ENCODE data around the gene BMPR2. TPM values are rescaled to one million over a fixed set of nuclear protein-coding genes. Genes with fewer than 3 reads are reported as not detected.
A peak's percentile ranks its signal among the peaks of the same experiment; 100 is the strongest.

The BMPR2 gene
- total RNA-seq, 1 donor from 2014 or later = 47.8 TPM

DNA sequence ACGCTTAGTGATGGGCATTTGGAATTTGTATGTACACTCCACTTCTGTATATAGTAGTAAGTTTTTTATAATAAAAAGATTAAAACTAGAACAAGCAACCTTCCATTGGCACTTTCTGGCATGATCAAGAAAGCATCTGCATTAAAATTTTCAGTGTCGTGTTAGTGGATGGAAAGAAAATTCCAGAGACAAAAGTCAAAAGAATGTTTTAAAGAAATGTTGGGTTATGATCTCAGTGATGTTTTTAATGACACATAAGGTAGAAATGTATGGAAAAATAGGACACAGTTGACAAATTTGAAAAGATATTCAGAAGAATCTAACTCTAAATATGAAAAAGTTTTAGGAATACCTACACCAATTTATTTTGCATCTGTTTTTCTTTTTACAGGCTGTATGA lies 132.6 kb downstream of the BMPR2 start:
- Histone ChIP-seq H3K9me3 (no peaks in the 10 kb centered on the region), H3K4me1 (peaks cover 0 to 6% of the 10 kb centered on the region in 2 donors), H3K4me3 (no peak overlapping the region), H3K27me3 (no peaks in the 10 kb centered on the region), H3K27ac (peak overlapping the region in 1 of 2 donors; percentile 19), H3K36me3 (peaks cover 0 to 2% of the 10 kb centered on the region in 2 donors)
- no peak for DNase-seq (ENCODE audit: low spot score in 2 of 2)
- intact Hi-C loops (cut with DNase I) = loop anchor here (5.0 kb wide), 1 partner anchor 131 kb away; the partner anchor contains the start of gene BMPR2
- TF ChIP-seq, protein P1, sequence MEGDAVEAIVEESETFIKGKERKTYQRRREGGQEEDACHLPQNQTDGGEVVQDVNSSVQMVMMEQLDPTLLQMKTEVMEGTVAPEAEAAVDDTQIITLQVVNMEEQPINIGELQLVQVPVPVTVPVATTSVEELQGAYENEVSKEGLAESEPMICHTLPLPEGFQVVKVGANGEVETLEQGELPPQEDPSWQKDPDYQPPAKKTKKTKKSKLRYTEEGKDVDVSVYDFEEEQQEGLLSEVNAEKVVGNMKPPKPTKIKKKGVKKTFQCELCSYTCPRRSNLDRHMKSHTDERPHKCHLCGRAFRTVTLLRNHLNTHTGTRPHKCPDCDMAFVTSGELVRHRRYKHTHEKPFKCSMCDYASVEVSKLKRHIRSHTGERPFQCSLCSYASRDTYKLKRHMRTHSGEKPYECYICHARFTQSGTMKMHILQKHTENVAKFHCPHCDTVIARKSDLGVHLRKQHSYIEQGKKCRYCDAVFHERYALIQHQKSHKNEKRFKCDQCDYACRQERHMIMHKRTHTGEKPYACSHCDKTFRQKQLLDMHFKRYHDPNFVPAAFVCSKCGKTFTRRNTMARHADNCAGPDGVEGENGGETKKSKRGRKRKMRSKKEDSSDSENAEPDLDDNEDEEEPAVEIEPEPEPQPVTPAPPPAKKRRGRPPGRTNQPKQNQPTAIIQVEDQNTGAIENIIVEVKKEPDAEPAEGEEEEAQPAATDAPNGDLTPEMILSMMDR (IDR thresholded peaks at IDR 0.05) = no peak

DNA sequence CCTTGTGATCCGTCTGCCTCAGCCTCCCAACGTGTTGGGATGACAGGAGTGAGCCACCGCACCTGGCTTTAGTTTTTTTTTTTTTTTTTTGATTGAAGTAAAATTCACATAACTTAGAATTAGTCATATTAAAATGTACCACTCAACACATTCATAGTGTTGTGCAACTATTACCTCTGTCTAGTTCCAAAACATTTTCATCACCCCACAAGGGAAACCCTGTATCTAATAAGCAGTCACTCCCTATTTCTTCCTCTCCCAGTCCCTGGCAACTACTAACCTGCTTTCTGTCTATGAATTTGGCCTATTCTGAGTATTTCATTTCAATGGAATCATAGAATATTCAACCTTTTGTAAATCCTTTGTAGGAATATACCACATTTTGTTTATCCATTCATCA lies 134.8 kb downstream of the BMPR2 start:
- H3K27ac ChIP-seq = no peak overlapping the region
- peaks cover 3 to 16% of the 10 kb centered on the region in 2 donors for H3K36me3 ChIP-seq
- intact Hi-C loops (cut with DNase I) = no loop called here
- no peaks in the 10 kb centered on the region for H3K9me3 ChIP-seq
- H3K27me3 ChIP-seq = no peaks in the 10 kb centered on the region
- no peak for DNase-seq (ENCODE audit: low spot score in 2 of 2)
- no peak overlapping the region for H3K4me3 ChIP-seq
- TF ChIP-seq, protein P1 (IDR thresholded peaks at IDR 0.05) = no peak
- H3K4me1 ChIP-seq = peaks cover 0 to 6% of the 10 kb centered on the region in 2 donors

DNA sequence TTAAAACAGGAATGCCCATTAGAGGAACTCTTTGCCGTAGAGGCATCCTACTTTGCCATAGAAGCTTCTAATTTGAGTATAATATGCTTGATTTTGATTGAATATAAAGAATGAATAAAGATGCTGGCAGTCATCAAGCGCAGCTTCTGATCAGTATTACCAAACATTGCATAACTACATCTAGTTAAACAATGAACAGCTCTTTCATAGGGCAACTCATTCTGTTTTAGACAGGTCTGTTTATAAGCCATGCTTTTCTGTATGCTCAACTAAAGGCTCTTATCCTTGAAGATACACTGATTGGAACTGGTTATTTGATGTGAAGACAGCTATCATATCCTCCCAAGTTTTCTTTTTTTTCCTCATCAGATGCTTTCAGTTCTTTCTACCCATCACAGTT lies 136.0 kb downstream of the BMPR2 start:
- no peak for DNase-seq (ENCODE audit: low spot score in 2 of 2)
- no peaks in the 10 kb centered on the region for H3K9me3 ChIP-seq
- H3K27ac ChIP-seq = no peak overlapping the region
- TF ChIP-seq, protein P1 (IDR thresholded peaks at IDR 0.05) = no peak
- intact Hi-C loops (cut with DNase I) = no loop called here
- no peaks in the 10 kb centered on the region for H3K27me3 ChIP-seq
- H3K36me3 ChIP-seq = peaks cover 3 to 16% of the 10 kb centered on the region in 2 donors
- H3K4me3 ChIP-seq = no peak overlapping the region
- H3K4me1 ChIP-seq = peaks cover 0 to 6% of the 10 kb centered on the region in 2 donors

DNA sequence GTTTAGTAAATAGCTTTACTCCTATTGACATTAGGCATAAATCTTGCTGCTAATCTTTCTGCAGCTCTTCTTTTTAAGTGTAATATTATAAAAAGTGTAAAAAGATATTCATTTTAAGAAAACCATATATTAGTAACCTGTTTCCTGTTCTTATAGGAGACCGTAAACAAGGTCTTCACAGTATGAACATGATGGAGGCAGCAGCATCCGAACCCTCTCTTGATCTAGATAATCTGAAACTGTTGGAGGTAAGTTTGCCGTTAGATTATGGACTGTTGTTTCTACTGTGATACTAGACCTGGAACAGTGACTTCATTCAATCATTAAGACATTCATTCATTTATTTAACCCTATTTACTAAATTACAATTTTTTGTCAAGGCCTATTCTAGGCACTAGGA lies 138.6 kb downstream of the BMPR2 start:
- Histone ChIP-seq H3K36me3 (peaks cover 5 to 27% of the 10 kb centered on the region in 2 donors), H3K27ac (no peak overlapping the region), H3K9me3 (no peaks in the 10 kb centered on the region), H3K27me3 (no peaks in the 10 kb centered on the region), H3K4me1 (no peaks in the 10 kb centered on the region), H3K4me3 (no peak overlapping the region)
- intact Hi-C loops (cut with DNase I) = no loop called here
- no peak for DNase-seq (ENCODE audit: low spot score in 2 of 2)
- TF ChIP-seq, protein P1 (IDR thresholded peaks at IDR 0.05) = no peak

DNA sequence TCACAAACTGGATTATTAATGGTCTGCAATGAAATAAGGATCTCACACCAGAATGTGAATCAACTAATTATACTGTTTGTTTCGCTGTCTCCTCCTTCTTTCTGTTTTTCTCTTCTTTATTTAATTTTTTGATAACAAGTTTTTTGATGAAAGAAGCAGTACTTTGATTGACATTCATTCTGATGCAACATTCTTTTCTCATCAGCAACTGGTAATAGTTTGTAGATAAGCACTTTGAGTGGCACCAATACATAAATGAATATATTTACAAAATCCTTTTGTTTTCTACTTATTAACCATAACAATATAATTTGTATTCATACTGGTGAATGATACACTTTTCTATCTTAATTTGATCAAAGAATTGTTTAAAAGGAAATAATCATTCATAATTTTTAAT lies 143.3 kb downstream of the BMPR2 start:
- TF ChIP-seq, protein P1 (IDR thresholded peaks at IDR 0.05) = no peak
- no peaks in the 10 kb centered on the region for H3K27me3 ChIP-seq
- intact Hi-C loops (cut with DNase I) = no loop called here
- H3K4me3 ChIP-seq = no peak overlapping the region
- no peak for DNase-seq (ENCODE audit: low spot score in 2 of 2)
- no peaks in the 10 kb centered on the region for H3K4me1 ChIP-seq
- no peak overlapping the region for H3K27ac ChIP-seq
- H3K9me3 ChIP-seq = no peaks in the 10 kb centered on the region
- peaks cover 27 to 52% of the 10 kb centered on the region in 2 donors for H3K36me3 ChIP-seq

DNA sequence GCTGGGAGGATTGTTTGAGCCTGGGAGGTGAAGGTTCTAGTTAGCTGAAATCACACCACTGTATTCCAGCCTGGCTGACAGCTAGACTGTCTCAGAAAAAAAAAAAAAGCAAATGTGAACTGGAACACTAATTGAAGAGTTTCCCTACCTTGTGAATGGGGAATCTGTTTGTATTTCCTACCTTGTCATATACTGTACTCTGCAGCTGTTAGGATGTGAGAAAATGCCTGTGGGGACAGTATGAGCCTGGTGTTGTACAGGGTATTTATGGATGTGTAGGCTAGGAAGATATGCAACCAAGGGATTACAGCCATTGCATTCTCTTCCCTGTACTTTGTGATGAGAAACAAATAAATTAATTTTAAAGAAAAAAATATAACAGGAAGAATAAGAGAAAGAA lies 145.3 kb downstream of the BMPR2 start:
- DNase-seq (ENCODE audit: low spot score in 2 of 2) = no peak
- H3K4me3 ChIP-seq = no peak overlapping the region
- H3K4me1 ChIP-seq = no peaks in the 10 kb centered on the region
- no peaks in the 10 kb centered on the region for H3K27me3 ChIP-seq
- H3K36me3 ChIP-seq = peaks cover 25 to 48% of the 10 kb centered on the region in 2 donors
- intact Hi-C loops (cut with DNase I) = no loop called here
- H3K9me3 ChIP-seq = no peaks in the 10 kb centered on the region
- TF ChIP-seq, protein P1 (IDR thresholded peaks at IDR 0.05) = no peak
- H3K27ac ChIP-seq = no peak overlapping the region

Measured in ascending aorta (tissue), 2 donors.